K562 (cell line): Measurements from ENCODE around the gene DHX29. TPM values are rescaled to one million over a fixed set of nuclear protein-coding genes. Genes with fewer than 3 reads are reported as not detected.

Experiments
- ATAC-seq: fragments of 200-7000 bp; cut with Tn5 transposase; 3 replicates; pipeline ENCODE4 v1.9.1; 2020; ENCODE audit warnings: moderate library complexity
- BruUV-seq: library from RNA; stranded (reverse); fragments of 400-500 nt; replicated peaks from 2 replicates; lab custom pipeline; 2021; lab: Mats Ljungman, UMichigan
- CTCF ChIA-PET: fragments of 300-600 bp; formaldehyde crosslinking; extraction: SDS; loops from one replicate; lab custom pipeline; 2021; ENCODE audit warnings: low intra/inter-chr PET ratio; lab: Yijun Ruan, JAX
- POLR2A ChIA-PET: fragments of 300-600, 350-650 bp; sonication (Branson Sonifier 250); formaldehyde crosslinking; extraction: SDS; loops from one replicate; lab custom pipeline; 2021; ENCODE audit warnings: antibody characterized with exemption, inconsistent platforms; lab: Yijun Ruan, JAX
- DNase-seq, 4 experiments: peaks; one replicate each; pipeline versions ENCODE4 v3.0.0 to v3.0.0-alpha.2; 2011 to 2018; ENCODE audit warnings: low spot score in 3 of 4, mixed read lengths in 3 of 4; ENCODE audit errors: extremely low read depth in 1 of 4
- FAIRE-seq: peaks from 2 replicates; lab custom pipeline; 2011; peaks lifted over from hg19 to GRCh38; lab: Jason Lieb, UNC
- H2AFZ ChIP-seq: 2 replicates; pipeline ENCODE4 v1.6.0; 2011; ENCODE audit warnings: low read depth, low read length, control low read depth, inconsistent platforms
- H3K27ac ChIP-seq: fragments of 200-600 bp; 3 replicates; pipeline ENCODE4 v1.8.0; 2011; ENCODE audit warnings: low read depth, mild to moderate bottlenecking, control low read depth, inconsistent platforms, low read length, moderate library complexity, mixed read lengths; ENCODE audit errors: extremely low read depth
- H3K27me3 ChIP-seq, 2 experiments: fragments of 300-600 bp in 1 of 2; 2 replicates in 1 of 2; 3 replicates in 1 of 2; pipeline versions ENCODE4 v1.6.0 to v1.8.0; 2011; ENCODE audit warnings: inconsistent platforms in 2 of 2, low read length in 2 of 2, mild to moderate bottlenecking in 1 of 2, mixed read lengths in 1 of 2, moderate library complexity in 1 of 2; ENCODE audit not compliant: control insufficient read depth in 2 of 2, insufficient read depth in 2 of 2
- H3K36me3 ChIP-seq: fragments of 300-600 bp; 3 replicates; pipeline ENCODE4 v1.8.0; 2011; ENCODE audit warnings: mild to moderate bottlenecking, low read length, inconsistent platforms; ENCODE audit not compliant: control insufficient read depth, insufficient read depth
- H3K4me1 ChIP-seq, 2 experiments: fragments of 200-600 bp in 1 of 2; replicated peaks in 1 of 2; 2 replicates in 1 of 2; 3 replicates in 1 of 2; pipeline versions ENCODE4 v1.5.1 to v1.8.0; 2011; ENCODE audit warnings: inconsistent platforms in 2 of 2, low read length in 2 of 2, mild to moderate bottlenecking in 1 of 2, mixed read lengths in 1 of 2, moderate library complexity in 1 of 2; ENCODE audit not compliant: control insufficient read depth in 2 of 2, insufficient read depth in 2 of 2
- H3K4me2 ChIP-seq: 2 replicates; pipeline ENCODE4 v1.6.1; 2011; ENCODE audit warnings: low read length, control low read depth, inconsistent platforms, mixed read lengths; ENCODE audit not compliant: insufficient read depth
- H3K4me3 ChIP-seq: fragments of 200-600 bp; sonication (generic), shearing (Covaris generic); 2 replicates; pipeline ENCODE4 v1.5.1; 2016; ENCODE audit warnings: control low read depth, inconsistent platforms
- H3K79me2 ChIP-seq: fragments of 200-600 bp; 3 replicates; pipeline ENCODE4 v1.8.0; 2011; ENCODE audit warnings: low read length, inconsistent platforms; ENCODE audit not compliant: control insufficient read depth, insufficient read depth
- H3K9ac ChIP-seq, 2 experiments: 2 replicates each; pipeline versions ENCODE4 v1.6.0 to v1.6.1; 2011; ENCODE audit warnings: low read depth in 2 of 2, low read length in 2 of 2, control low read depth in 1 of 2, inconsistent platforms in 1 of 2, mild to moderate bottlenecking in 1 of 2, mixed read lengths in 1 of 2; ENCODE audit not compliant: insufficient read depth in 1 of 2
- H3K9me1 ChIP-seq: one replicate; pipeline ENCODE4 v1.6.0; 2011; ENCODE audit warnings: inconsistent platforms, mild to moderate bottlenecking, low read length, moderate library complexity; ENCODE audit not compliant: control insufficient read depth, insufficient read depth
- H3K9me3 ChIP-seq: replicated peaks from 2 replicates; pipeline ENCODE4 v1.5.1; 2011; ENCODE audit warnings: low read depth, low read length, inconsistent platforms; ENCODE audit not compliant: control insufficient read depth, insufficient read depth
- H4K20me1 ChIP-seq: replicated peaks from 2 replicates; pipeline ENCODE4 v1.6.1; 2011; ENCODE audit warnings: low read length, inconsistent platforms, mixed read lengths; ENCODE audit not compliant: control insufficient read depth, insufficient read depth
- BDP1 ChIP-seq: IDR thresholded peaks from 3 replicates; pipeline ENCODE4 v1.6.1; 2011; ENCODE audit not compliant: insufficient read length, insufficient read depth
- DMBX1 ChIP-seq: fragments of 250-450 bp; sonication (Bioruptor Pico); IDR thresholded peaks from 2 replicates; pipeline ENCODE4 v1.8.0; 2022; ENCODE audit warnings: inconsistent platforms, mild to moderate bottlenecking, moderate library complexity, borderline replicate concordance
- MCM3 ChIP-seq: fragments of 450-650 bp; IDR thresholded peaks from 2 replicates; pipeline ENCODE4 v1.6.1; 2016
- SMARCC2 ChIP-seq: fragments of 450-650 bp; IDR thresholded peaks from 2 replicates; pipeline ENCODE4 v1.6.1; 2017; ENCODE audit warnings: antibody characterized with exemption, moderate library complexity, mild to moderate bottlenecking, low read depth
- WGBS: fragments of 100-300 bp; shearing (Covaris generic); methylation state at CpG from one replicate; pipeline ENCODE4 v1.1.6; 2016; ENCODE audit warnings: low coverage, mixed read lengths; ENCODE audit not compliant: insufficient coverage; ENCODE audit errors: missing lambda C conversion rate; 5-methylcytosine and 5-hydroxymethylcytosine counted together
- in situ Hi-C: fragments of 300-500 bp; cut with MboI; formaldehyde crosslinking; loops from 4 replicates; pipeline ENCODE4 v1.15.0; 2018; ENCODE audit warnings: inconsistent platforms, mixed read lengths
- intact Hi-C: fragments of 100-400 bp; cut with micrococcal nuclease; formaldehyde crosslinking; loops from 2 replicates; pipeline ENCODE4 v1.14.2; 2022
- polyA plus RNA-seq, 8 experiments: library from polyadenylated mRNA; depleted of rRNA in 4 of 8; stranded (reverse) in 5 of 8; unstranded in 3 of 8; fragments of >200 nt; fragmentation: Nextera tagmentation in 2 of 8; fragmentation: Illumina TruSeq in 1 of 8; extraction: Ambion mirVana in 2 of 8; extraction: Trizol in 1 of 8; gene quantifications; 2 replicates each; pipeline versions ENCODE4 v1.2.1 to v1.2.3, GENCODE V29; 2011 to 2014; ENCODE audit warnings: inconsistent platforms in 1 of 8, missing spikeins in 1 of 8
- total RNA-seq, 7 experiments: library from RNA; depleted of rRNA in 6 of 7; stranded (reverse); fragments of >200 nt in 6 of 7; fragmentation: Illumina TruSeq in 2 of 7; extraction: Trizol in 2 of 7; gene quantifications; 2 replicates each; pipeline versions ENCODE4 v1.2.1 to v1.2.3, GENCODE V29; 2011 to 2021; ENCODE audit warnings: low replicate concordance in 1 of 7
- TF ChIP-seq, protein P1 (sequence below): fragments of 250-450 bp; sonication (Bioruptor Pico); IDR thresholded peaks from 2 replicates; pipeline ENCODE4 v1.8.0; 2022; ENCODE audit warnings: inconsistent platforms
- TF ChIP-seq, protein P2 (sequence below): fragments of 250-450 bp; sonication (Bioruptor Pico); IDR thresholded peaks from 2 replicates; pipeline ENCODE4 v1.4.0; 2020; ENCODE audit warnings: mild to moderate bottlenecking, moderate library complexity, borderline replicate concordance

DHX29 gene
- total and polyA plus RNA-seq, 9 of the 15 experiments (the other 6 are each of a cell fraction or from before 2014, with no cell fraction given): 7.5 to 42.1 (median 25.0) TPM

DNA sequence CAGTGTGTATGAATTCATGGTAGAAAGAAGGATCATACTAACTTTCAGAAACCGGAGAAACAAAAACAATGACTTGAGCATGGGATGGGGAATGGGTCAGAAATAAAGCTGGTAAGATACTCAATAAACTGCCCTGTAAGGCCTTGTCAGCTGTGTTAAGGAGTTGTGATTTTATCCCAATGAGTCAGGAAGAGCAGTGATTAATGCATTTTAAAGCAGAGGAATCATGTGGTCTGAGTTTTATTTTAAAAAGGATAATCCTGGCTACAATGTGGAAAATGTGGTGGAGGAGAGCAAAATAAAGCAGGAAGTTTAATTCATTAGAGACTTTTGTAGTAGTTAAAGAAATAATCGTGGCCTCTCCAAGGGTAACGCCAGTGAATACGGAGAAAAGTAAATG lies 28.7 kb downstream of the DHX29 start (continued):
- TF ChIP-seq, protein P1, sequence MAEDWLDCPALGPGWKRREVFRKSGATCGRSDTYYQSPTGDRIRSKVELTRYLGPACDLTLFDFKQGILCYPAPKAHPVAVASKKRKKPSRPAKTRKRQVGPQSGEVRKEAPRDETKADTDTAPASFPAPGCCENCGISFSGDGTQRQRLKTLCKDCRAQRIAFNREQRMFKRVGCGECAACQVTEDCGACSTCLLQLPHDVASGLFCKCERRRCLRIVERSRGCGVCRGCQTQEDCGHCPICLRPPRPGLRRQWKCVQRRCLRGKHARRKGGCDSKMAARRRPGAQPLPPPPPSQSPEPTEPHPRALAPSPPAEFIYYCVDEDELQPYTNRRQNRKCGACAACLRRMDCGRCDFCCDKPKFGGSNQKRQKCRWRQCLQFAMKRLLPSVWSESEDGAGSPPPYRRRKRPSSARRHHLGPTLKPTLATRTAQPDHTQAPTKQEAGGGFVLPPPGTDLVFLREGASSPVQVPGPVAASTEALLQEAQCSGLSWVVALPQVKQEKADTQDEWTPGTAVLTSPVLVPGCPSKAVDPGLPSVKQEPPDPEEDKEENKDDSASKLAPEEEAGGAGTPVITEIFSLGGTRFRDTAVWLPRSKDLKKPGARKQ (CRISPR knock-in tag): no peak
- no peak for TF ChIP-seq BDP1
- TF ChIP-seq MCM3: no peak
- TF ChIP-seq, protein P2, sequence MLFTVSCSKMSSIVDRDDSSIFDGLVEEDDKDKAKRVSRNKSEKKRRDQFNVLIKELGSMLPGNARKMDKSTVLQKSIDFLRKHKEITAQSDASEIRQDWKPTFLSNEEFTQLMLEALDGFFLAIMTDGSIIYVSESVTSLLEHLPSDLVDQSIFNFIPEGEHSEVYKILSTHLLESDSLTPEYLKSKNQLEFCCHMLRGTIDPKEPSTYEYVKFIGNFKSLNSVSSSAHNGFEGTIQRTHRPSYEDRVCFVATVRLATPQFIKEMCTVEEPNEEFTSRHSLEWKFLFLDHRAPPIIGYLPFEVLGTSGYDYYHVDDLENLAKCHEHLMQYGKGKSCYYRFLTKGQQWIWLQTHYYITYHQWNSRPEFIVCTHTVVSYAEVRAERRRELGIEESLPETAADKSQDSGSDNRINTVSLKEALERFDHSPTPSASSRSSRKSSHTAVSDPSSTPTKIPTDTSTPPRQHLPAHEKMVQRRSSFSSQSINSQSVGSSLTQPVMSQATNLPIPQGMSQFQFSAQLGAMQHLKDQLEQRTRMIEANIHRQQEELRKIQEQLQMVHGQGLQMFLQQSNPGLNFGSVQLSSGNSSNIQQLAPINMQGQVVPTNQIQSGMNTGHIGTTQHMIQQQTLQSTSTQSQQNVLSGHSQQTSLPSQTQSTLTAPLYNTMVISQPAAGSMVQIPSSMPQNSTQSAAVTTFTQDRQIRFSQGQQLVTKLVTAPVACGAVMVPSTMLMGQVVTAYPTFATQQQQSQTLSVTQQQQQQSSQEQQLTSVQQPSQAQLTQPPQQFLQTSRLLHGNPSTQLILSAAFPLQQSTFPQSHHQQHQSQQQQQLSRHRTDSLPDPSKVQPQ (CRISPR knock-in tag): no peak
- TF ChIP-seq, all 486 proteins: peak for 0

DNA sequence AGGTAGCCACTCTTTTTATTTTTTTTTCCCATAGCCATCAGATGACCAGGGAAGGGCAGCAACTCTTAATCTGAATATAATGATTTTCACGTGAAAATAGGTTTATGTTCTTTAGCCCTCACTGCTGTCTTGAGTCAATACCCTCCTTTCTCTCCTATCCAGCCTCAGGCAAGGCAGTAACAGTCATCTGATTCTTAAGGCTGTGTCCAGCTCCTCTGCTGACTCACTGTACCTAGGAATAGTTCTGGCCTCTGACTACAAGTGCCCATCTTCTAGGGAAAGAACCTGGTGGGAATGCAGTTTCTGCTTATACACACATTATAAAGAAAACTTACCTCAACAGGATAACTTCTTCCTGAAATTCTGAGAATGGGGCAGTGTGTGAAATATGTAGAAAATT lies 30.7 kb downstream of the DHX29 start:
- Histone ChIP-seq H2AFZ (no peak overlapping the region), H3K9ac (no peak overlapping the region), H3K36me3 (peaks cover 85% of the 10 kb centered on the region), H3K4me2 (no peak overlapping the region), H3K9me1 (no peaks in the 10 kb centered on the region), H3K27me3 (no peaks in the 10 kb centered on the region), H3K9me3 (no peaks in the 10 kb centered on the region), H3K4me1 (no peaks in the 10 kb centered on the region), H4K20me1 (no peaks in the 10 kb centered on the region), H3K27ac (no peak overlapping the region), H3K79me2 (no peaks in the 10 kb centered on the region), H3K4me3 (no peak overlapping the region)
- no TSS peak for BruUV-seq
- ATAC-seq (no peak), FAIRE-seq (no peak), DNase-seq (no peak)
- WGBS: 86% methylated on average over 1 of the region's 1 CpG
- TF ChIP-seq SMARCC2: no peak
- no peak for TF ChIP-seq DMBX1 (CRISPR knock-in tag)
- CTCF ChIA-PET: no interaction called here
- POLR2A ChIA-PET: no interaction called here
- in situ Hi-C loops: no loop called here
- intact Hi-C loops: no loop called here
